ENCODE results near the gene OR52M1. TPM values are rescaled to one million over a fixed set of nuclear protein-coding genes. Genes with fewer than 3 reads are reported as not detected.
"Not testable (repeated sequence)": the region's sequence is repeated elsewhere in the genome, so short reads cannot be mapped to it uniquely, and the experiment has no call there.

The OR52M1 gene
- total RNA-seq, 1 donor: not detected

DNA sequence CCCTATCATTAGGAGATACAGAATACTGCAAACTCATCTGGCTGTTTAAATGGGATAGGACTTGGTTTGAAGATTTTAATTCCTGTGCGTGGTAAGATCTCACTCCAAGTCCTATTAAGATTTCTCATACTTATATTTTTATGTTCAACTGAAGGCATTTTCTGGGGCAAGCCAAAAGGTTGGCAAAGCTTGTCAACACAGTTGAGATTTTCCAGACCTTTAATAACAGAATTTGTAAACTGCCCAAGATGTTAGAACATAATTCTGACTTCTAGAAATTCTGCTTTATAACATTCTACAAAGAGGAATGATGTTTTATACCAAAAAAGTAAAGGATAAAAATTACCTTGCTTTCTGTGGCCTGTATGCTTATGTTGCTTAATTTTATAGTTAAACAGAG is 30.8 kb upstream of the OR52M1 start:
- DNase-seq (ENCODE audit: low read depth): no peak

DNA sequence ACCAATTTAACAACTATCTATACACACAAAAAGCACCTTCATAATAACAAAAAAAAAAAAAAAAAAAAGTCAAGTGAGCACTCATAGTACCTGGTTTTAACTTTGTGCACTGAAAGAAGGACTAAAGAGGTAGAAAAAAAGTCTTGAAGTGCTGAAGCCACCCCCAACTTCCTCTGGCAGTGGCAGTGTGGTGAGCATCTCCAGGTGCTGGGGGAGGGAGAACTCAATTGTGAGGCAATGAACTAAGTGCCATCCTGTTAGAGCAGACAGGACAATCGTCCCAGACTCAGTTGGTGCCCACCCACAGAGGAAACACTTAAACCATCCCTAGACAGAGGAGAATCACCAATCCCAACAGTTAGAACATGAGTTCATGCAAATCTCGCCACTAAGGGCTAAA is 22.7 kb upstream of the OR52M1 start:
- H3K4me3 ChIP-seq (ENCODE audit: low read depth, low read length): no peak overlapping the region
- TF ChIP-seq, protein P1, sequence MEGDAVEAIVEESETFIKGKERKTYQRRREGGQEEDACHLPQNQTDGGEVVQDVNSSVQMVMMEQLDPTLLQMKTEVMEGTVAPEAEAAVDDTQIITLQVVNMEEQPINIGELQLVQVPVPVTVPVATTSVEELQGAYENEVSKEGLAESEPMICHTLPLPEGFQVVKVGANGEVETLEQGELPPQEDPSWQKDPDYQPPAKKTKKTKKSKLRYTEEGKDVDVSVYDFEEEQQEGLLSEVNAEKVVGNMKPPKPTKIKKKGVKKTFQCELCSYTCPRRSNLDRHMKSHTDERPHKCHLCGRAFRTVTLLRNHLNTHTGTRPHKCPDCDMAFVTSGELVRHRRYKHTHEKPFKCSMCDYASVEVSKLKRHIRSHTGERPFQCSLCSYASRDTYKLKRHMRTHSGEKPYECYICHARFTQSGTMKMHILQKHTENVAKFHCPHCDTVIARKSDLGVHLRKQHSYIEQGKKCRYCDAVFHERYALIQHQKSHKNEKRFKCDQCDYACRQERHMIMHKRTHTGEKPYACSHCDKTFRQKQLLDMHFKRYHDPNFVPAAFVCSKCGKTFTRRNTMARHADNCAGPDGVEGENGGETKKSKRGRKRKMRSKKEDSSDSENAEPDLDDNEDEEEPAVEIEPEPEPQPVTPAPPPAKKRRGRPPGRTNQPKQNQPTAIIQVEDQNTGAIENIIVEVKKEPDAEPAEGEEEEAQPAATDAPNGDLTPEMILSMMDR (IDR thresholded peaks at IDR 0.05; ENCODE audit: insufficient read depth, low read length): no peak
- DNase-seq (ENCODE audit: low read depth): no peak

More for the DNA sequence above, 30.8 kb upstream of the OR52M1 start:
- H3K4me3 ChIP-seq (ENCODE audit: low read depth, low read length): no peak overlapping the region
- TF ChIP-seq, protein P1 (IDR thresholded peaks at IDR 0.05; ENCODE audit: insufficient read depth, low read length): no peak

DNA sequence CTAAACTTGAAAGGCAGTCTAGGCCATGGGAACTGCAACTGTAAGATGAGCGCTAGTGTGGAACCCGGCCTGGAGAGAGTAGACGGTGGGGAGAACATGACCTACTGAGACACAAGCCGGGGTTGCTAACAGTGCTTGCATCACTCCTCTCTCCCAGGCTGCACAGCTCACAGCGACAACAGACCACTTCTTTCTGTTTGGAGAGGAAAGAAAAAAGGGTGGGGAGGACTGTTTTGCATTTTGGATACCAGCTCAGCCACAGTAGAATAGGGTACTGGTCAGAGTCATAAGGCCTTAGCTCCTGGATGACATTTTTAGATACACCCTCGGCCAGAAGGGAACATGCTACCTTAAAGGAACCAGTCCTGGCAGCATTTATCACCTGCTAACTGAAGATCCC is 22.2 kb upstream of the OR52M1 start:
- DNase-seq (ENCODE audit: low read depth): no peak
- no peak overlapping the region for H3K4me3 ChIP-seq (ENCODE audit: low read depth, low read length)
- TF ChIP-seq, protein P1 (IDR thresholded peaks at IDR 0.05; ENCODE audit: insufficient read depth, low read length): no peak

DNA sequence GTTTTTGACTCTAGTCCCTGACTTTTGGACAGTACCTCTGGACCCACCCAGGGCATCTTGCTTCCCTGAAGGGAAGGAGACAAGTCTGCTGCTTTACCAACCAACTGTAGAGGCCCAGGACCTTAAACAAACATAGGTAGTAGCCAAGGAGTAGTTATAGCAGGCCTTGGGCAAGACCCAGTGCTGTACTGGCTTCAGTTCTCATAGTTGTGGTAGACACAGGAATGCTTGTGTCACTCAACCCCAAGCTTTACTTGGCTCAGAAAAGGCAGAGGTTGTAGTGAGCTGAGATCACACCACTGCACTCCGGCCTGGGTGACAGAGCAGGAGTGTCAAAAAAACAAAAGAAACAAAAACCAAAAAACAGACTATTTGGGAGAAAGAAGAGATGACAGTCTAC is 21.3 kb upstream of the OR52M1 start:
- H3K4me3 ChIP-seq (ENCODE audit: low read depth, low read length): no peak overlapping the region
- no peak for DNase-seq (ENCODE audit: low read depth)
- TF ChIP-seq, protein P1 (IDR thresholded peaks at IDR 0.05; ENCODE audit: insufficient read depth, low read length): no peak

DNA sequence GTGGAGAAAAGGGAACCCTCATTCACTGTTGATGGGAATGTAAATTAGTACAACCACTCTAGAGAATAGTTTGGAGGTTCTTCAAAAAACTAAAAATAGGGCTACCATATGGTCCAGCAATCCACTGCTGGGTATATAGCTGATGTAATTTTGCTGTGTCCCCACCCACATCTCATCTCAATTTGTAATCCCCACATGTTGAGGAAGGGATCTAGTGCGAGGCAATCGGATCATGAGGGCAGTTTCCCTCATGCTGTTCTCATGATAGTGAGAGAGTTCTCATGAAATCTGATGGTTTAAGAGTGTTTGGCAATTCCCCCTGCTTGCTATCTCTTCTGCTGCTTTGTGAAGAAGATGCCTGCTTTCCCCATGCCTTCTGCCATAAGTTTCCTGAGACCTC is 17.1 kb upstream of the OR52M1 start:
- no peak overlapping the region for H3K4me3 ChIP-seq (ENCODE audit: low read depth, low read length)
- TF ChIP-seq, protein P1 (IDR thresholded peaks at IDR 0.05; ENCODE audit: insufficient read depth, low read length): no peak
- no peak for DNase-seq (ENCODE audit: low read depth)

DNA sequence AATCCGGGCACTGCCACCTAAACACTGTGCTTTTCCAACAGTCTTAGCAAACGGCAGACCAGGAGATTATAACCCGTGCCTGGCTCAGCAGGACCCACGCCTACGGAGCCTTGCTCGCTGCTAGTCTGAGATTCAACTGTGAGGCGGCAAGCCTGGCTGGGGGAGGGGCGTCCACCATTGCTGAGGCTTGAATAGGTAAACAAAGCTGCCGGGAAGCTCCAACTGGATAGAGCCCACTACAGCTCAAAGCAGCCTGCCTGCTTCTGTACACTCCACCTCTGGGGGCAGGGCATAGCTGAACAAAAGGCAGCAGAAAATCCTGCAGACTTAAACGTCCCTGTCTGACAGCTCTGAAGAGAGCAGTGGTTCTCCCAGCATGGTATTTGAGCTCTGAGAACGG is 13.3 kb upstream of the OR52M1 start:
- not testable (repeated sequence) for DNase-seq (ENCODE audit: low read depth); H3K4me3 ChIP-seq (ENCODE audit: low read depth, low read length)

DNA sequence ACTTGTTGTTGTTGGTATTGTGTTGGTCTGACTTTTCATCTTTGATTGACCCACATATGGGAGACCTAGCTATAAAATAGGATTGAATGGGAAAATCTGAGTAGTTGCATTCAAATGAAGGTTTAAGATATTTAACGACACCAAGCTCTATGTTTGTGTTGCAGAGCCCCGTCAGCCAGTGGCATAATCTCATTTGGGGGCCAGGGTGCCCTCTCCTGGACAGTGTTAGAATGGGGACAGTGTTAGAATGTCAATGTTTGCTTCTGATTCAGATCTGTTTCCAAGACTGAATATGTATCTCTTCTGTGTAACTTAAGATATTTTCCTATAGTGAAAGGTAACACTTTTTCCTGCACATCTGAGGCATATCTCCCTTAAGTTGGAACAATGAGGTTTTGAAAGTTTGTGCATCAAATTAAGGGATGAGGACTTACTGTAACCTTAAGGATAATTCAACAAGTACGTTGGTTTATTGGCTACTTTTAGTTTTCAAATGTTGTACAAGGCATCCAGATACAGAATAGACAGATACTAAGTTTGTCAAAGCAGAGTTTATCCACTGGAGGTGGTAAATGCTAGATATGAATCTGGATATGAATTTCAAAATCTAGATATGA is 5.3 kb upstream of the OR52M1 start:
- TF ChIP-seq, protein P1 (IDR thresholded peaks at IDR 0.05; ENCODE audit: insufficient read depth, low read length): peak; percentile 75
- H3K4me3 ChIP-seq (ENCODE audit: low read depth, low read length): no peak overlapping the region
- DNase-seq (ENCODE audit: low read depth): peak; percentile 49

All from fibroblast of the aortic adventitia (primary cell).